Activated CD8-positive, alpha-beta memory T cell treated with anti-CD3 and anti-CD28 coated beads for 24 hours (primary cell): ENCODE results near the gene BAIAP2L2.
"Not testable (repeated sequence)": the region's sequence is repeated elsewhere in the genome, so short reads cannot be mapped to it uniquely, and the experiment has no call there.

Experiments used
- DNase-seq: peaks from one replicate; pipeline ENCODE4 v3.0.0-alpha.2; 2020

Gene BAIAP2L2, protein sequence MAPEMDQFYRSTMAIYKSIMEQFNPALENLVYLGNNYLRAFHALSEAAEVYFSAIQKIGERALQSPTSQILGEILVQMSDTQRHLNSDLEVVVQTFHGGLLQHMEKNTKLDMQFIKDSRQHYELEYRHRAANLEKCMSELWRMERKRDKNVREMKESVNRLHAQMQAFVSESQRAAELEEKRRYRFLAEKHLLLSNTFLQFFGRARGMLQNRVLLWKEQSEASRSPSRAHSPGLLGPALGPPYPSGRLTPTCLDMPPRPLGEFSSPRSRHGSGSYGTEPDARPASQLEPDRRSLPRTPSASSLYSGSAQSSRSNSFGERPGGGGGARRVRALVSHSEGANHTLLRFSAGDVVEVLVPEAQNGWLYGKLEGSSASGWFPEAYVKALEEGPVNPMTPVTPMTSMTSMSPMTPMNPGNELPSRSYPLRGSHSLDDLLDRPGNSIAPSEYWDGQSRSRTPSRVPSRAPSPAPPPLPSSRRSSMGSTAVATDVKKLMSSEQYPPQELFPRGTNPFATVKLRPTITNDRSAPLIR

DNA sequence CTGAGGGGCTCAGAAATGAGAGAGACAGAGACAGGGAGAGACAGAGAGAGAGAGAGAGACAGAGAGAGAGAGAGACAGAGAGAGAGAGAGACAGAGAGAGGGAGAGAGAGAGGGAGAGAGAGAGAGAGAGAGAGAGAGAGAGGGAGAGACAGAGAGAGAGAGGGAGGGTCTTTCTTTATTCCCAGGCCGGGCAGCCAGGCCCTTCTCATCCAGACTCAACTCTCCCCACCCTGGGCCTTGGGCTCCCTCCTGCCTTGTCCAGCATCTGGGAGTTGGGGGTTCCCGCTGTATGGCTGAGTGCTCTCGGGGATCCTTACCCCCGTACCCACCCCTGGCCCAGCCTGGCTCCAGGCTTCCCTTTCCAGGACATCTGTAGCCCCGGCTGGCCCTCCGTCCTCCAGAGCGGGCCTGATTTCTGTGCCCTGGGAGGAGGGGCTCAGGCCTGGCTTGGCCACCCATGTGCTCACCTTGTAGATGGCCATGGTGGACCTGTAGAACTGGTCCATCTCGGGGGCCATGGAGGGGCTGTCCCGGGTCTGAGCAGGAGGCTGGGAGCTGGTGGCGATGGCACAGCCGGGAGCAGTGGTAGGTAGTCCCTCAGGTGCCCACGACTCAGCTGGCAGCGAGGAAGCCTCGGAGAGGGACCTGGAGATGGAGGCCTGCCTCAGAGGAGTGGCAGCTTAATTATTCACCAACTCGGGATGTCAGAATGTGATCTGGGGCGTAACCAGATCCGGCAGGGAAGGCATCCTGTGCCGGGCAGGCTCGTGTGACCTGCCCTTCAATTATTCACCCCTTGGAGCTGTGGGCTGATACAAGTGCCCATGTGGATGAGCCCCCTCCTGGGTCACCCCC is at the start of gene BAIAP2L2:
Gene BAIAP2L2, minus strand, starts transcription at position 677 of the 855 bp plus-strand sequence. Its CDS starts 159 bp downstream, at position 518.
- DNase-seq, result no peak

DNA sequence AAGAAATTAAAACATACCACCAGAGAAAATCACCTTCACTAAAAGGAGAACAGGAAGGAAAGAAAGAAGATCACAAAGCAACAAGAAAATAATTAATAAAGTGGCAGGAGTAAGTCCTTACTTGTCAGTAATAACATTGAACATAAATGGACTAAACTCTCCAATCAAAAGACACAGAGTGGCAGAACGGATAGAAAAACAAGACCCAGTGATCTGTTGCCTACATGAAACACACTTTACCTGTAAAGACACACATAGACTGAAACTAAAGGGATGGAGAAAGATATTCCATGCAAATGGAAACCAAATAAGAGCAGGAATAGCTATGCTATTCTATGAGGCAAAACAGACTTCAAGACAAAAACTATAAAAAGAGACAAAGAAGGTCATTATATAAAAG is 45.2 kb upstream of the BAIAP2L2 start:
- no peak for DNase-seq

DNA sequence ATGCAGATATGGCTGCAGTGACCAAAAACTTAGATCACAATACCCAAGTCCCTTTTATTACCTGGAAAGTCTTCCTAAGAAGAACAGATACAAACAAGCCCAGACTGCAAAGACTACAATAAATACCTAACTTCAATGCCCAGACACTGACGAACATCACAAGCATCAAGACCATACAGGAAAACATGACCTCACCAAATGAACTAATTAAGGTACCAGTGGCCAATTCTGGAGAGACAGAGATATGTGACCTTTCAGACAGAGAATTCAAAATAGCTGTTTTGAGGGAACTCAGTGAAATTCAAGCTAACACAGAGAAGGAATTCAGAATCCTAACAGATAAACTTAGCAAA is 44.1 kb upstream of the BAIAP2L2 start:
- DNase-seq, result not testable (repeated sequence)

DNA sequence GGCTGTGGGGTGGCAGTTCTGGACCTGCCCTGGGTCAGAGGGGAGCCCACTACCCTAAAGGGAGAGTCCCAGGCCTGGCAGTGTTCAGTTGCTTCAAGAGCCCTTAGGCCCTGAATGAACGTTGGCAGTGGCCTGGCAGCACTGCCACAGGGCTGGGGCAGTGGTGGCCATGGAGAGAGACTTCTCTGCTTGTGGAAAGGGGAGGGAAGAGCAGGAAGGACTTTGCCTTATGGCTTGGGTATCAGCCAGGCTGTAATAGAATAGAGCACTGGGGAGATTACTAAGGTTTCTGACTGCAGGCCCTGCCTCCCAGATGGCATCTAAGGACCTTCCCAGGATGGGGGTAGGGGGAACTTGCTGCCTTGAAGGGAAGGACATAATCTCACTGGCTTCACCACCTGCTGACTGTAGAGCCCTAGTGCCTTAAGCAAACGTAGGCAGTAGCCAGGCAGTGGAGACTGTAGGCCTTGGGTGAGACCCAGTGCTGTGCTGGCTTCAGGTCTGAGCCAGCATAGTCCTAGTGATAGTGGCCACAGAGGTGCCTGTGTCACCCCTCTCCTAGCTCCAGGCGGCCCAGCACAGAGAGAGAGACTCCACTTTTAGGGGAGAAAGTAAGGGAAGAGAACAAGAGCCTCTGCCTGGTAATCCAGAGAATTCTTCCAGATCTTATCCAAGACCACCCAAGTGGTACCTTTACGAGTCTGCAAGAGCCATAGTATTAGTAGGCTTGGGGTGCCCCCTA is 43.5 kb upstream of the BAIAP2L2 start:
- no peak for DNase-seq

DNA sequence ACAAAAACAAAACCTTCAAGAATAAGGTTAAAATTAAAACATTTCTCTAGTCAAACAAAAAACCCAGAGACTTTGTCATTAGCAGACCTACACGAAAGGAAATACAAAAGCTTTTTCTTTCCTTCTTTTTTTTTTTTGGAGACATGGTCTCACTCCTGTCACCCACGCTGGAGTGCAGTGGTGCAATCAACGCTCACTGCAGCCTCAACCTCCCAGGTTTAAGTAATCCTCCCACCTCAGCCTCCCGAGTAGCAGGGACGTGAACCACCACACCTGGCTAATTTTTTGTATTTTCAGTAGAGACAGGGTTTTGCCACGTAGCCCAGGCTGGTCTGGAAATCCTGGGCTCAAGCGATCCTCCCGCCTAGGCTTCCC is 40.6 kb upstream of the BAIAP2L2 start:
- no peak for DNase-seq

DNA sequence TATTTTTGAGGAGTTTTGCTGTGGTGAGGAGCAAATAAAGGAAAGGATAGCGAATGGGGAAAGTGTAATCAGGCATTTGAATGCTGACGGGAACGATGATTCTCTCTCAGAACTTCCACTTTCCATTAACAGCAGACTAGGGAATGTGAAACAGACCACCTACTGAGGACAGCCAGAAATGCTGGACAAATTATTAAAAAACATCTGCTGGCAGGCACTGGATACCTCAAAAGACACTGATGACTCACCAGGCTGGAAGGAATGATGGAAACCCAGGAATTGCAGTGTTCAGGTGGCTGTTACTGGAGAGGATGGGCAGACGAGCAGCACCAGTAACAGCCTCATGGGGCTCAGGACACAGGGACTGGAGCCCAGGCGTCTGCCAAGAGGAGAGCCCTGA is 37.8 kb upstream of the BAIAP2L2 start:
- no peak for DNase-seq

DNA sequence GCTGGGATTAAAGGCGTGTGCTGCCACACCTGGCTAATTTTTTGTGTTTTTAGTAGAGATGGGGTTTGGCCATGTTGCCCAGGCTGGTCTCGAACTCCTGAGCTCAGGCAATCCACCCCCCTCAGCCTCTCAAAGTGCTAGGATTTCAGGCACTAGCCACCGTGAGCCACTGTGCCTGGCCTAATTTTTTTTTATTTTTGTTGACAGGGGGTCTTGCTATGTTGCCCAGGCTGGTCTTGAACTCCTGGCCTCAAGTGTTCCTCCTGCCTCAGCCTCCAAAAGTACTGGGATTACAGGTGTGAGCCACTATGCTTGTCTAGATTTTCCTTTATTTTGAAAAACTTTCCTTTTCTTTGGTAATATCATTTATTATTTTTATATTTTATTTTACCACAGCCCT is 35.7 kb upstream of the BAIAP2L2 start:
- DNase-seq, result not testable (repeated sequence)

DNA sequence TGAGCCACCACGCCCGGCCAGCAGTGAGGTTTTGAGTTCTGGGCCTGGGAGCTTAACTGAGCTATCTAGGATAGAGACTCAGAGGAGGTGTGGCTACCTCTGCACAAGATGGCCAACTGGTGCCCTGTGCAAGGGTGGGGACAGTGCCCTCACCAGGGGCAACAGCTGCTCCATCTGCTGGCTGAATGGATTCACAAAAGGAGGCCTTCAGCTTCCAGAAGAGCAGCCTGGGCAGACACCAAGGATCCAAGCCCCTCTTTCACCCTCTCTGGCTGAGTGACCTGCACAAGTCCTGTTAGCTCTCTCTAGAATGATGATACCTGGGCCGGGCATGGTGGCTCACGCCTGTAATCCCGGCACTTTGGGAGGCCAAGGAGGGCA is 33.5 kb upstream of the BAIAP2L2 start:
- DNase-seq, result no peak

DNA sequence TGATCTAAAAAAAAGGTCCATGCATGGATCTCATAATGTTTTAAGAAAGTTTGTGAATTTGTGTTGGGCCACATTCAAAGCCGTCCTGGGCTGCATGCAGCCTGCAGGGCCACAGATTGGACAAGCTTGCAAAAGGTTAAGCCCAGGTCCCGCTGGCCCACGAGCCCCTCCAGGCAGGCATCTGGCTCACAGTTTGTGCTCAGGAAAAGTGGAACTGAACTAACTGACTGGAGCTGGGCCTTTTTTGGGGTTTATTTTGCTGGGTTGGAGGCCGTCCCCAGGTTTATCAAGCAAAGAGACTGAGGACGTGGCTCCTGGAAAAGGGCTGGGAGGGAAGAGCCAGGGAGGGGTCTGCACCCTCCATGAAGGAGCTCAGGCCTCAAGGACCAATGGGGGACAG is 32.1 kb upstream of the BAIAP2L2 start:
- no peak for DNase-seq

DNA sequence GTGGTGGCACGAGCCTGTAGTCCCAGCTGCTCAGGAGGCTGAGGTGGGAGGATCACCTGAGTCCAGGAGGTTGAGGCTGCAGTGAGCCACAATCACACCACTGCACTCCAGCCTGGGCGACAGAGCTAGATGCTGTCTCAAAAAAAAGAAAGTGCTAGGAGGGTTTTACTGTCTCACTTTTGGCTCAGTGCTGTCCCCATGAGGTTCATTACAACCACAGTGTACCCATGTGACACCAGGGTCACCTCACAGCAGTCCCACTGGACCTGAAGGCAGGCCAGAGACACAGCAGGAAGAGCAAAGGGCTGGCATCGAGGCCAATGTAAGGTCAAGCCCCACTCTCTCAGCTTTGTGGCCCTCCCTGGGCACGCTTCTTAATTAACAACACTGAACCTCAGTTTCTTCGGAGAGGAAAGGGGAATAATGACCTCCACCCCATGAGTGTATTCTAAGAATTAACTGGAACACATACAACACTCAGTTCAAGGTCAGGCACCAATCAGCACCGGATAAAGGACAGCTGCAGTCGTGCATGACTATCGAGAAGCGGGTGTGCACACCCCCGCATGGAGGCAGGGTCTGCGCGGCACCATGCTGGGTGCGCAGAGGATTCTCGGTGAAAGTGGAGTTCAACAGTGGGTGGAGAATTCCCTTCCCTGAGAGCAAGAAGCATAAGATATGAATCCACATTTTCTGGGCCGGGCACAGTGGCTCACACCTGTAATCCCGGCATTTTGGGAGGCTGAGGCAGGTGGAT is 30.9 kb upstream of the BAIAP2L2 start:
- no peak for DNase-seq

DNA sequence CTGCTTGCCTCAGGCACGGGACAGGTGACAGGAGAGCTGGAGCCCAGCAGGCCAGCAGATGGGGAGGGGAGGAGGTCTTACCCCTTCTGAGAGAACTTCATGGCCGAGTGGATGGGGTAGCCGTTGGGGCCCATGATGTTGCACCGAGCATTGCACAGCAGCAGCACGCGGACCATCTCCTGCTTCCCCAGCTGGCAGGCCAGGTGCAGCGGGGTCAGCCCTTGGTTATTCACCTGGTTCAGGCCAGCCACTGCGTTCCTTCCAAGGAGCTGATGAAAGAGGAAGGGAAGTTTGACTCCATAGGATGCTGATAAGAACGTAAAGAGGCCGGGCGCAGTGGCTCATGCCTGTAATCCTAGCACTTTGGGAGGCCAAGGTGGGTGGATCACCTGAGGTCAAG is 29.4 kb upstream of the BAIAP2L2 start:
- DNase-seq, result no peak

DNA sequence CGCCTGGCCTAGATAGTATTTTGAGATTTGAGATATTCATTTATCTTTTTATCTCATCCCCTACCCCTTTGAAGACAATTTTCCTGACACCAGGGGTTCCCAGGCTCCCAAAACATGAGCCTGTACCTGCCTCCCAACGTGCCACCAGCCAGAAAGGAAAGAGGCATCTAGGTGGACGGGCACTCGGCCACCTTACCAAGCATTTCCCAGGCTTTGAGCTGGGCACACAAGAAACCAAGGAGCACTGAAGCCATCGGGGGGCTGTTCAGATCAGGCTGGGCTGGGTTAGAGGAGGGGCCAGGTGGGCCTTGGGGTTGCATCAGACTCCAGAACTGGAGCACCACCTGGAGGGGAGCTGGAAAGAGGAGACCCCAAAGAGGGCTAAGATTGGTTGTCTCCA is 28.5 kb upstream of the BAIAP2L2 start:
- DNase-seq, result no peak

DNA sequence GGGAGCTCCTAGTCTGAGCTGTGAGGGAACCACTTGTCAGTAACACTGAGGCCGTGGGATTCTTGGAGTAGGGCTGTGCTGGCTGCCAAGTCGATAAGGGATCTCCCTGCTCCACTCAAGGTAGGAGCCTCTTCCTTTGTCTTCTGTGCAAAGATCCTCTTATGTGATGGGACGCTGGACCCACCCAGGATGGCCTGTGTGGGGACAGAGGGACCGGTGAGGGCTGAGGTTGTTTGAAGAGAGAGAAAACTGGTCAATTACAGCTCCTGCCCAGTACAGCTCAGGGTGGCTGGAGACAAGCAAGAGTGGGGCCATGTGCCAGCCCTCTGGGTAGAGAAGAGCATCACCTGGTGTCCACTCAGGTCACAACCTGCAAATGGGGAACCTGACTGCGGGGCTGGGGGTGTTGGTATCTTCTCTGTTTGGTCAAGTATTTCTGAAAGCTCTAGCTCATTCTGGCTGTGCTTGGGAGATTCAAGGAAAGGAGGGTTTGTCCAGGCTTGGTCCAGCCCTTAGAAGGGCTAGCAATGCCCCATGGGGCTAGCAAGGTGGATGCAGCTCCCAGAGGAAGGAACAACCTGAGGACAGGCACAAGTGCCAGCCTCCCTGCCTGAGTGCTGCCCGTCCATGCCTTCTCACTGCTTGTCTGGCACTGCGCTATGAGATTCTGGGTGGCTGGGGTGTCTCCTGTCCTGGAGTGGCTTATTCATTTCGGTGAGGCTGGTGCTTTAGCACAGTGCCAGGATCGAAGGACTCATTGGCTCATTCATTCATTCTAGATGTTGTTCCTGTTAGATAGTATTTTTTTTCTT is 27.6 kb upstream of the BAIAP2L2 start:
- DNase-seq, result no peak

DNA sequence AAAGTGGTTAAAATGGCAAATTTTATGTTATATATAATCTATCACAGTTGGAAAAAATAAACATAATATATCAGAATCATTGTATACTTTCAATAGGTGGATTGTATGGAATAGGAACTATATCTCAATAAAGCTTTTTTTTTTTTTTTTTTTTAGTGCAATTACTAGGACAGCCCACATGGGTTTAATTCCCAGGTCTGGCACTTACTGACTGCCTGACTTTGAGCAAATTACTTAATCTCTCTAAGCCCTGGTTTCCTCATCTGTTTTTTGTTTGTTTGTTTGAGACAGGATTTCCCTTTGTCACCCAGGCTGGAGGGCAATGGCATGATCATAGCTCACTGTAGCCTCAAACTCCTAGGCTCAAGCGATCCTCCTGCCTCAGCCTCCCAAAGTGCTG is 26.1 kb upstream of the BAIAP2L2 start:
- no peak for DNase-seq

DNA sequence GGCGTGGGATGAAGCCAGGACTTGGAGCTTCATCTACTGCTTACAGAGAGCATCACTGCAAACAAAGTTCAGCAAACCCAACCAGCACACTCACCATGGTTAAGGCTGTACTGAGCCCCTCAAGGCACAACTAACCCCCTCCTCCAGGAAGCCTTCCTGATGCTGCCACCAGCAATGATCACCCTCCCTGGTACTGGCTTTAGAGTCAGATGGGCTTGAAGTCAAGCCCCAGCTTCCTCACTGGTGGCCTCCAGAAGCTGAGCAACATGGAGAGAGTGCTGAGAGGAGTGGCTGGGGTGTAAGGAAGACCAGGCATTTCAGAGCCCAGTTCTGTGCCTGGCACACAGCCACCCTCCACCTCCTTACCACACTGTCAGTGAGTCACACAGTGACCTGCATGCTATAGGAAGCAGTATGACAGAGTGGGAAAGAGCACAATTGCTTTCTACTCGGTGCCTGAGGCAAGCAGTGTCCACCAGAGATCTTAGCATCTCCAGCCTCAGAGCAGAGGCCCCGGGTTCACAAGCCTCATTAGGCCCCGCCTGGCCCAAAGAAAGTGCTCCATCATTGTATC is 24.7 kb upstream of the BAIAP2L2 start:
- DNase-seq, result no peak

DNA sequence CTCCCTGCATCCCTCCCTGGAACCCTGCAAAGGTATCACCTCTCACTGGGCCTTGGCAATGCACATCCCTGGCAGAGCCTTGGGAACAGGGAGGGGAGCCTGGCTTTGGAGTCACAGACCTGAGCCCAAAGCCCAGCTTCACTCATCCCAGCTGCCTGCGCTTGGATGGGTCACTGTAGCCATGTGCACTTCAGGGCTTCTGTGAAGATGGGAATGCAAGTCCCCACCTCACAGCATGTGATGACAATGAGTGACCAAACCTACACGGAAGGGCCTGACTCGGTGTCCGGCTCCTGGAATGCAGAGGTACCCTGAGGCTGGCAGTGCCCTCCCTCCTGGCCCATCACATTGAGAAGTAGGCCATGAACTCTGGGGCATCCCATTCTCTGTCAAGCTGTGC is 22.8 kb upstream of the BAIAP2L2 start:
- no peak for DNase-seq

DNA sequence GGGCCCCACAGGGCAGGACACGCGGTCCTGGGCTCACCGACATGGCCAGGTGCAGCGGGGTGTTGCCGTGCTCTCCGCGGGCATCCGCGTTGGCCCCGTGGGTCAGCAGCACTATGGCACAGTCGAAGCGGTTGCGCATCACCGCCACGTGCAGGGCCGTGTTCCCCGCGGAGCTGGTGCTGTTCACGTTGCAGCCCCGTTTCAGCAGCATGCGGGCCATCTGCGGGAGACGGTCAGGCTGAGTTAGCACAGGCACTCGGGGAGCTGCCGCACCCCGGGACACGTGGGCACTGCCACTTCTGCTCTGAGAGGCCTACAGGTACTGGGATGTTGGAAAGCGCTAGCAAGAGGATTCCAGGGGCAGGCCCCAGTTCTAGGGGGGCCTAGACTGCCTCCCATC is 22.3 kb upstream of the BAIAP2L2 start:
- DNase-seq, result no peak

DNA sequence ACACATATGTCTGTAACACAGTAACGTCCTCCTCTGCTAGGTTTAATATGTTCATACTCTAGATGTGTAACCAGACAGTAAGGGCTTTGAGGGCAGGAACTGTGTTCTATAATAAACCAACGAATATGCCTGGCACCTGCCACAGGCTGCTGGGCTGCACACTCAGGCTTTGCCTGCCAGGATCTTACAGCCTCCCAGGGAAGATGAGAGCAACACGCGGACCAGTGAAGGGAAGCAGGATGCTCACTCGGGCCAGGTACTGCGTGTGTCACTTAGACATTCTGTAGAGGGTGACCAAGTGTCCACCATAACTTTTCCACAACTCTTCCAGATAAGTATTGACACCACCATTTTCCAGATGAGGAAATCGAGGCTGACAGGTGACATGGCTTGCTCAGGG is 21.7 kb upstream of the BAIAP2L2 start:
- DNase-seq, result no peak

DNA sequence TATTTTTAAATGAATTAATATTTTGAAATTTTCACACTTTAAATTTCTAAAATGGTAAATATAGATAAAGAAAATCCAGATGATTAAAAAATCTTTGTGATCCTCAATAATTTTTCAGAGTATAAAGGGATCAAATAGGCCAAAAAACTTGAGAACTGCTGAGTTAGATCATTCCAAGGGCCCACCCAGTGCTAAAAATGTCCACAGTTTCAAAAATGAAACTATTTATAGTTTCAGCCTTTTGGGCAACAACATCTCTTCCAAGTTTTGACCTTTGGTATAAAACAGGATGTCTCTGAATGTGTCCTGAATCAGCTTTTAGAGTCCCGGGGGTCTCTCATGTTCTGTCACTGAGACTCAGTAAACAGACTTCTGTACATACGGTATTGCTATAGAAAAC is 20.9 kb upstream of the BAIAP2L2 start:
- DNase-seq, result no peak

DNA sequence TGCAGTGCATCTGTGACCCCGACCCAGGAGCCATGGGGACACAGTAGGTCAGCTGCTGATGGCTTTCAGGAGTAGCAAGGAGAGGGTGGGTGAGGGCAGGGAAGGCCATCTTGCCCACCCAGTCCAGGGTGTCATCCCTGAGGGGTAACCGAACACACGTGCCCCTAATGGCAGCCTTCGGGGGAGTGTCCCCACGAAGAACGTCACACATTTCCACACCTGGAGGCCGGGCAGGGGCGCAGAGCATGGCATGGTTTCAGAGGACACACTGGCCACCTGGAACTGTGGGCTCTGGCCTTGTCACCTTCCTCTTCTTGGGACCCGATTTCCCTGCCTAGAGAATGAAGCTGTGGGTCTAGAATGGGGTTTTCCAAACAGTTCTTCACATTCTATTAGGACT is 19.4 kb upstream of the BAIAP2L2 start:
- no peak for DNase-seq

DNA sequence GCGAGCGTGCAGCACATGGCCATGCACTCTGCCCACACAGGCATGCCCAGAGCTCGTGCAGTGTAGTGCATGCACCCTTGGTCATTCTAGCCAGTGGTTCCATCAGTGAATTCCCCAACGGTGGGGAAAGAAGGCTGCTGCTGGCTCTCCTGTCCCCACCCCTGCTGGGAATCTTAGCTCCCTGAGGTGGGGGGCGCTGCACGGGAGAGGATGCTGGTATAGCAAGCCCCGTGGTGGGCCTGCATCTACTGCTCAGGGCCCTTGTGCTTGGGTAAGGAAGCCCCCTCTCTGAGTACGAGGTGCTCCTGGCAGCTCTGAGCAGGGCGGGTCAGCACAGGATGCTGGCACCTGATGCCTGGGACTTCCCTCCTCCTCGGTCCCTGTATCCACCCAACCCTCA is 18.5 kb upstream of the BAIAP2L2 start:
- no peak for DNase-seq
